Duodenal mucosa (tissue), 2 donors: Measurements from ENCODE around the gene ID2.

Source experiments
- H3K27ac ChIP-seq: one replicate; pipeline ENCODE4 v1.7.0; 2013; ENCODE audit warnings: low read depth, low read length
- H3K27me3 ChIP-seq, 2 donors: one replicate each; pipeline ENCODE4 v1.7.0; 2013; ENCODE audit warnings: low read length in 2 of 2, control low read depth in 1 of 2; ENCODE audit not compliant: insufficient read depth in 2 of 2, control insufficient read depth in 1 of 2
- H3K36me3 ChIP-seq, 2 donors: one replicate each; pipeline ENCODE4 v1.7.0; 2013; ENCODE audit warnings: low read length in 2 of 2, control low read depth in 1 of 2; ENCODE audit not compliant: insufficient read depth in 2 of 2, control insufficient read depth in 1 of 2
- H3K4me1 ChIP-seq, 2 donors: one replicate each; pipeline ENCODE4 v1.7.0; 2013; ENCODE audit warnings: low read length in 2 of 2, control low read depth in 1 of 2; ENCODE audit not compliant: insufficient read depth in 2 of 2, control insufficient read depth in 1 of 2
- H3K4me3 ChIP-seq, 2 donors: one replicate each; pipeline ENCODE4 v1.7.0; 2013; ENCODE audit warnings: low read length in 2 of 2, low read depth in 1 of 2
- H3K9ac ChIP-seq, 2 donors: one replicate each; pipeline ENCODE4 v1.7.0; 2013; ENCODE audit warnings: low read length in 2 of 2, low read depth in 1 of 2
- H3K9me3 ChIP-seq, 2 donors: one replicate each; pipeline ENCODE4 v1.7.0; 2013; ENCODE audit warnings: low read length in 2 of 2, control low read depth in 1 of 2; ENCODE audit not compliant: control insufficient read depth in 1 of 2

ID2 gene

GRCh38 chr2:8681786-8682692 lies at the start of gene ID2:
TSS of gene ID2 (plus strand) at chr2:8682056. CDS start at chr2:8682166, 110 bp downstream.
- H3K27ac ChIP-seq, result peak within 1 kb of the TSS; percentile 97
- H3K36me3 ChIP-seq, result no peaks in the 10 kb centered on the region
- no peaks in the 10 kb centered on the region for H3K27me3 ChIP-seq
- H3K4me1 ChIP-seq, result peaks cover 23 to 29% of the 10 kb centered on the region in 2 donors
- peak within 1 kb of the TSS; percentile 92 to 97 for H3K9ac ChIP-seq
- peak within 1 kb of the TSS; percentile 81 to 97 for H3K4me3 ChIP-seq
- no peaks in the 10 kb centered on the region for H3K9me3 ChIP-seq

GRCh38 chr2:8632755-8633154 lies 49.1 kb upstream of the ID2 start:
- Histone ChIP-seq H3K4me3 (no peak overlapping the region), H3K27me3 (no peaks in the 10 kb centered on the region), H3K4me1 (peaks cover 17 to 24% of the 10 kb centered on the region in 2 donors), H3K36me3 (no peaks in the 10 kb centered on the region), H3K9me3 (no peaks in the 10 kb centered on the region), H3K27ac (no peak overlapping the region), H3K9ac (no peak overlapping the region)

GRCh38 chr2:8633186-8633734 lies 48.6 kb upstream of the ID2 start:
- H3K9ac ChIP-seq, result no peak overlapping the region

GRCh38 chr2:8633735-8634313 lies 48.0 kb upstream of the ID2 start:
- H3K9ac ChIP-seq, result no peak overlapping the region
- peaks cover 7 to 14% of the 10 kb centered on the region in 2 donors for H3K4me1 ChIP-seq
- H3K36me3 ChIP-seq, result no peaks in the 10 kb centered on the region
- H3K27me3 ChIP-seq, result no peaks in the 10 kb centered on the region
- no peak overlapping the region for H3K4me3 ChIP-seq
- H3K9me3 ChIP-seq, result no peaks in the 10 kb centered on the region
- no peak overlapping the region for H3K27ac ChIP-seq

More at GRCh38 chr2:8633186-8633734, 48.6 kb upstream of the ID2 start:
- H3K4me1 ChIP-seq, result peaks cover 12 to 19% of the 10 kb centered on the region in 2 donors
- H3K36me3 ChIP-seq, result no peaks in the 10 kb centered on the region
- H3K27me3 ChIP-seq, result no peaks in the 10 kb centered on the region
- H3K27ac ChIP-seq, result no peak overlapping the region
- no peak overlapping the region for H3K4me3 ChIP-seq
- H3K9me3 ChIP-seq, result no peaks in the 10 kb centered on the region

- H3K9ac ChIP-seq, result no peak overlapping the region
- H3K27me3 ChIP-seq, result no peaks in the 10 kb centered on the region
- H3K36me3 ChIP-seq, result no peaks in the 10 kb centered on the region
- H3K4me1 ChIP-seq, result peaks cover 4 to 11% of the 10 kb centered on the region in 2 donors
- no peak overlapping the region for H3K4me3 ChIP-seq
- H3K27ac ChIP-seq, result no peak overlapping the region
- no peaks in the 10 kb centered on the region for H3K9me3 ChIP-seq
Measured at GRCh38 chr2:8634466-8635172, 47.2 kb upstream of the ID2 start.

- no peak overlapping the region for H3K27ac ChIP-seq
- H3K9ac ChIP-seq, result no peak overlapping the region
Measured at GRCh38 chr2:8636041-8636491, 45.8 kb upstream of the ID2 start.

GRCh38 chr2:8636721-8637636 lies 44.9 kb upstream of the ID2 start:
- Histone ChIP-seq H3K9me3 (no peaks in the 10 kb centered on the region), H3K4me1 (peaks cover 4 to 11% of the 10 kb centered on the region in 2 donors), H3K27ac (no peak overlapping the region), H3K9ac (no peak overlapping the region), H3K27me3 (no peaks in the 10 kb centered on the region), H3K4me3 (no peak overlapping the region), H3K36me3 (no peaks in the 10 kb centered on the region)

More at GRCh38 chr2:8636041-8636491, 45.8 kb upstream of the ID2 start:
- Histone ChIP-seq H3K9me3 (no peaks in the 10 kb centered on the region), H3K4me3 (no peak overlapping the region), H3K36me3 (no peaks in the 10 kb centered on the region), H3K27me3 (no peaks in the 10 kb centered on the region), H3K4me1 (peaks cover 4 to 11% of the 10 kb centered on the region in 2 donors)

- H3K4me3 ChIP-seq, result no peak overlapping the region
- no peaks in the 10 kb centered on the region for H3K27me3 ChIP-seq
- H3K27ac ChIP-seq, result no peak overlapping the region
- H3K9me3 ChIP-seq, result no peaks in the 10 kb centered on the region
- H3K36me3 ChIP-seq, result no peaks in the 10 kb centered on the region
- H3K4me1 ChIP-seq, result peaks cover 4 to 10% of the 10 kb centered on the region in 2 donors
- no peak overlapping the region for H3K9ac ChIP-seq
Measured at GRCh38 chr2:8638327-8638726, 43.5 kb upstream of the ID2 start.

GRCh38 chr2:8639122-8639635 lies 42.7 kb upstream of the ID2 start:
- H3K27me3 ChIP-seq, result no peaks in the 10 kb centered on the region
- peaks cover 2 to 4% of the 10 kb centered on the region in 2 donors for H3K4me1 ChIP-seq
- H3K27ac ChIP-seq, result no peak overlapping the region
- no peaks in the 10 kb centered on the region for H3K9me3 ChIP-seq
- H3K36me3 ChIP-seq, result no peaks in the 10 kb centered on the region
- no peak overlapping the region for H3K9ac ChIP-seq
- H3K4me3 ChIP-seq, result no peak overlapping the region
